Measurements from ENCODE around the gene RNU1-4. TPM values are rescaled to one million over a fixed set of nuclear protein-coding genes. Genes with fewer than 3 reads are reported as not detected.
"Not testable (repeated sequence)": the region's sequence is repeated elsewhere in the genome, so short reads cannot be mapped to it uniquely, and the experiment has no call there.

The RNU1-4 gene
- total RNA-seq, 2 donors from 2014 or later = under 0.01 TPM

- DNase-seq (ENCODE audit: low spot score) = not testable (repeated sequence)
- WGBS = no CpG with 5 or more reads among the region's 19 CpGs
Measured at GRCh38 chr1:16749910-16750888, 9.9 kb downstream of the RNU1-4 start.

GRCh38 chr1:16752770-16753169 lies 12.5 kb downstream of the RNU1-4 start:
- no CpG with 5 or more reads among the region's 3 CpGs for WGBS
- H3K27ac ChIP-seq = not testable (repeated sequence)

More at GRCh38 chr1:16749910-16750888, 9.9 kb downstream of the RNU1-4 start:
- H3K9me3 ChIP-seq; H3K36me3 ChIP-seq; H3K4me1 ChIP-seq (replicated peaks); H3K27ac ChIP-seq; intact Hi-C loops (cut with DNase I); H3K4me3 ChIP-seq; H3K27me3 ChIP-seq (replicated peaks; ENCODE audit: insufficient read depth): not testable (repeated sequence)

GRCh38 chr1:16755385-16755784 lies 15.1 kb downstream of the RNU1-4 start:
- 60% methylated on average over 1 of the region's 1 CpG for WGBS
- intact Hi-C loops (cut with DNase I); H3K27ac ChIP-seq; DNase-seq (ENCODE audit: low spot score); H3K4me3 ChIP-seq; H3K27me3 ChIP-seq (replicated peaks; ENCODE audit: insufficient read depth); H3K4me1 ChIP-seq (replicated peaks); H3K36me3 ChIP-seq; H3K9me3 ChIP-seq: not testable (repeated sequence)

More at GRCh38 chr1:16752770-16753169, 12.5 kb downstream of the RNU1-4 start:
- H3K27me3 ChIP-seq (replicated peaks; ENCODE audit: insufficient read depth); H3K4me1 ChIP-seq (replicated peaks); H3K4me3 ChIP-seq; intact Hi-C loops (cut with DNase I); H3K36me3 ChIP-seq; DNase-seq (ENCODE audit: low spot score); H3K9me3 ChIP-seq: not testable (repeated sequence)

- 72% methylated on average over 2 of the region's 2 CpGs for WGBS
- H3K27me3 ChIP-seq (replicated peaks; ENCODE audit: insufficient read depth); H3K27ac ChIP-seq; H3K4me1 ChIP-seq (replicated peaks); H3K36me3 ChIP-seq; H3K9me3 ChIP-seq; H3K4me3 ChIP-seq; DNase-seq (ENCODE audit: low spot score); intact Hi-C loops (cut with DNase I): not testable (repeated sequence)
Measured at GRCh38 chr1:16755932-16756331, 15.6 kb downstream of the RNU1-4 start.

- H3K36me3 ChIP-seq; H3K4me3 ChIP-seq; intact Hi-C loops (cut with DNase I); H3K27ac ChIP-seq; H3K4me1 ChIP-seq (replicated peaks); H3K9me3 ChIP-seq; DNase-seq (ENCODE audit: low spot score); H3K27me3 ChIP-seq (replicated peaks; ENCODE audit: insufficient read depth): not testable (repeated sequence)
- no CpG with 5 or more reads among the region's 6 CpGs for WGBS
Measured at GRCh38 chr1:16757574-16757973, 17.3 kb downstream of the RNU1-4 start.

GRCh38 chr1:16758060-16758459 lies 17.7 kb downstream of the RNU1-4 start:
- H3K4me1 ChIP-seq (replicated peaks); H3K4me3 ChIP-seq; H3K27ac ChIP-seq; H3K27me3 ChIP-seq (replicated peaks; ENCODE audit: insufficient read depth); intact Hi-C loops (cut with DNase I); H3K9me3 ChIP-seq; DNase-seq (ENCODE audit: low spot score); H3K36me3 ChIP-seq: not testable (repeated sequence)
- 86% methylated on average over 4 of the region's 5 CpGs for WGBS

GRCh38 chr1:16759041-16759493 lies 18.8 kb downstream of the RNU1-4 start:
- H3K27me3 ChIP-seq (replicated peaks; ENCODE audit: insufficient read depth); H3K4me1 ChIP-seq (replicated peaks); H3K9me3 ChIP-seq; intact Hi-C loops (cut with DNase I); DNase-seq (ENCODE audit: low spot score); H3K27ac ChIP-seq; H3K4me3 ChIP-seq; H3K36me3 ChIP-seq: not testable (repeated sequence)
- 21% methylated on average over 28 of the region's 40 CpGs for WGBS

GRCh38 chr1:16759650-16760455 lies 19.5 kb downstream of the RNU1-4 start:
- H3K9me3 ChIP-seq; H3K27me3 ChIP-seq (replicated peaks; ENCODE audit: insufficient read depth); intact Hi-C loops (cut with DNase I); DNase-seq (ENCODE audit: low spot score); H3K4me3 ChIP-seq; H3K4me1 ChIP-seq (replicated peaks); H3K36me3 ChIP-seq; H3K27ac ChIP-seq: not testable (repeated sequence)
- no CpG with 5 or more reads among the region's 62 CpGs for WGBS

GRCh38 chr1:16760456-16760765 lies 20.1 kb downstream of the RNU1-4 start:
- H3K27me3 ChIP-seq (replicated peaks; ENCODE audit: insufficient read depth); H3K4me3 ChIP-seq; H3K4me1 ChIP-seq (replicated peaks); H3K36me3 ChIP-seq; H3K9me3 ChIP-seq; intact Hi-C loops (cut with DNase I); H3K27ac ChIP-seq; DNase-seq (ENCODE audit: low spot score): not testable (repeated sequence)
- 98% methylated on average over 8 of the region's 11 CpGs for WGBS

- H3K9me3 ChIP-seq; H3K27ac ChIP-seq; H3K27me3 ChIP-seq (replicated peaks; ENCODE audit: insufficient read depth); DNase-seq (ENCODE audit: low spot score); intact Hi-C loops (cut with DNase I); H3K4me1 ChIP-seq (replicated peaks); H3K36me3 ChIP-seq; H3K4me3 ChIP-seq: not testable (repeated sequence)
- 91% methylated on average over 11 of the region's 11 CpGs for WGBS
Measured at GRCh38 chr1:16760801-16761200, 20.5 kb downstream of the RNU1-4 start.

GRCh38 chr1:16764248-16764819 lies 24.0 kb downstream of the RNU1-4 start:
- 58% methylated on average over 9 of the region's 9 CpGs for WGBS
- H3K27me3 ChIP-seq (replicated peaks; ENCODE audit: insufficient read depth); H3K4me1 ChIP-seq (replicated peaks); intact Hi-C loops (cut with DNase I); H3K4me3 ChIP-seq; H3K9me3 ChIP-seq; H3K36me3 ChIP-seq; DNase-seq (ENCODE audit: low spot score): not testable (repeated sequence)
- H3K27ac ChIP-seq = peak overlapping the region; percentile 15 to 55

All from prostate gland (tissue), 2 donors.